GF-D8 (cell line): ENCODE measurements around the gene KIAA1191.
"Not testable (repeated sequence)": the region's sequence is repeated elsewhere in the genome, so short reads cannot be mapped to it uniquely, and the experiment has no call there.

ENCODE experiments used
- DNase-seq: peaks from one replicate; lab custom pipeline; 2025; lab: John Stamatoyannopoulos, UW

The KIAA1191 gene

GRCh38 chr5:176317534-176318374, 43.8 kb downstream of the KIAA1191 start:
- DNase-seq: no peak

- not testable (repeated sequence) for DNase-seq
These were observed 56.2 kb downstream of the KIAA1191 start for GRCh38 chr5:176305356-176305755.
